Inflammatory macrophage treated with lipopolysaccharide for 4 hours (primary cell): Measurements from ENCODE around the gene HUS1.
"Not testable (repeated sequence)": the region's sequence is repeated elsewhere in the genome, so short reads cannot be mapped to it uniquely, and the experiment has no call there.

ENCODE experiments used
- DNase-seq: peaks from one replicate; pipeline ENCODE4 v3.0.0-alpha.2; 2020

The HUS1 gene

DNA sequence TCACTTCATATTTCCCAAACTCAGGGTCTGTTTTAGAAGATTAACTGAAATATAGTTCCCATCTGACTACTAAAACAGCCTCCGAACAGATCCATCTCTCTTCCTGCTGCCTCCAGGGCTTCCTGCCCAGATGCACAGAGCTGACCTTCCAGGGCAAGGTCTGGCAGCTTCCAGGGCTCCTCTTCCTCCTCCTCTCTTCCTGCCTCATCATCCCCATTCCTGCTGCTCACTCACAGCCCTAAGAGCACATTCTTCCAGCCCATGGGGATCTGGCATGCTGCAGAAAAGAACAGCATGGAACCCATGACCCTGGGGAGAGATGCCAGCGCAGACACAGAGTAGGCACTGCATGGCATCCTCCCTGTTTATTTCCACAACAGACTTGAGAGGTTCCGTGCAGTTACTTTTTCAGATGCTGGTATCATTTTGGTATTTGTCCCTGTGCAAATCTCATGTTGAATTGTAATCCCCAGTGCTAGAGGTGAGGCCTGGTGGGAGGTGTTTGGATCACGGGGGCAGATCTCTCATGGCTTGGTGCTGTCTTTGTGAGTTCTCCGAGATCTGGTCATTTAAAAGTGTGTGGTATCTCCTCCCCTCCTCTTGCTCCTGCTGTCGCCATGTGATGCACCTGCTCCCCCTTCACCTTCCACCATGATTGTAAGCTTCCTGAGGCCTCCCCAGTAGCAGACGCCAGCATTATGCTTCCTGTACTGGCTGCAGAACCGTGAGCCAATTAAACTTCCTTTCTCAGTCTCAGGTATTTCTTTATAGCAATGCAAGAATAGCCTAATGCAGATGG, 35.5 kb downstream of the HUS1 start:
- no peak for DNase-seq

DNA sequence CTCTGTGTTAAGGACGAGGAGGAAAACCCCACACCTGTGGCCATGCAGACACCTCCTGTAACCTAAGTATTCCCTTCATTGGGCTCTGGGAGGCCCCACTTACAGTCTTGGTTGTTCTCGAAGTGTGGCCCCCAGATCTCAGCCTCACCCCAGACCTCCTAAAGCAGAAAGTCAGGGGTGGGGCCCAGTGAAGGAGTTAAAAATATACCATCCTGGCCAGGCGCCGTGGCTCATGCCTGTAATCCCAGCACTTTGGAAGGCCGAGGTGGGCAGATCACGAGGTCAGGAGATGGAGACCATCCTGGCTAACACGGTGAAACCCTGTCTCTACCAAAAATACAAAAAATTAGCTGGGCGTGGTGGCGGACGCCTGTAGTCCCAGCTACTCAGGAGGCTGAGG, 36.8 kb downstream of the HUS1 start:
- DNase-seq: not testable (repeated sequence)

DNA sequence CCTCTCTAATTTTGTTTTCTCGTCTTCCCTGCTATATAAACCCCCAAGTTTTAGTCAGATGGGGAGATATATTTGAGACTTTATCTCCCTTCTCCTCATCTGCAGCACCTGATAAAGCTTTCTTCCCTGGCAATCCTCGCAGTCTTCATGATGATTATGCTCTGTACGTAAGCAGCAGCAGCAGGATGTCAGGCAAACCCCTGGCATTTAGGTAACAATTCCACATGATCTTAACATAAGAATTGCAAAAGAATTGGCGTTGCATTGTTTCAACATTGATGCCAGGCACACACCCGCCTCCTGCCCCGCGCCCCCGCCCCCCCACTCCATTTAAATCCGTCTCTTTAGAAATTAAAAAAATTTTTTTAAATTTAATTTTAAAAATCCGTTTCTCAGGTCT, 37.3 kb downstream of the HUS1 start:
- DNase-seq: peak; percentile 89

DNA sequence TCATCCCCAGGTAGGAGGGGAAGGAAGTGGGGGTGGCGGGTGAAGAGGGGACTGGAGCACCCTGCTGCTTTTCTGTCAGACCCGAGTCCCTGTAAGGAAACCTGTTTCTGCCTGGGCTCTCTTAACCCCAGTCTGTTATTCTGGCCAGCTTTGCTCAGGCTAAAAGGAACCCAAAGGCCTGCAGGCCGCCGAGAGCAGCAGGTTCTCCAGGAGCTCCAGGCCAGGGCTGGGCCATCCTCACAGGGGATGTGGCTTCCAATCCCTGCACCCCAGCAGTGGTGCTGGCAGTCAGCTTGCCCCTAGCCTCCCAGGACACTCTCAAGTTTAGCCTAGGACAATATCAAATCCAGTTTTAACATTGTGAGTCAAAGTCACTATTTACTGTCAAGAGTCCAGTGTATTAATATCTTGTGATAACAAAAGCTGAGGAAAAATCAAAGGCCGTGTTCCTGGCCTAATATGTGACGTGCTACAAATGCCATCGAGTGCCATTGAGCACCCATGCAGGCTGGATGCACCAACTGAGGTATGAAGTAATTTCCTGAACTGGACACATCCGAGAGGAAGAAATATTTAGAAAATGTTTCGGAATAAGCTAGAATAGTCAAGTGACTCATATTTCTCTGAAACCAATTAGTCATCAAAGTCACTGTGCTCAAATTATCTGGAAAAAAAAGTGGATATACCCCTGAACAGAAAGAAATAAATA, 38.1 kb downstream of the HUS1 start:
- peak; percentile 99 for DNase-seq

DNA sequence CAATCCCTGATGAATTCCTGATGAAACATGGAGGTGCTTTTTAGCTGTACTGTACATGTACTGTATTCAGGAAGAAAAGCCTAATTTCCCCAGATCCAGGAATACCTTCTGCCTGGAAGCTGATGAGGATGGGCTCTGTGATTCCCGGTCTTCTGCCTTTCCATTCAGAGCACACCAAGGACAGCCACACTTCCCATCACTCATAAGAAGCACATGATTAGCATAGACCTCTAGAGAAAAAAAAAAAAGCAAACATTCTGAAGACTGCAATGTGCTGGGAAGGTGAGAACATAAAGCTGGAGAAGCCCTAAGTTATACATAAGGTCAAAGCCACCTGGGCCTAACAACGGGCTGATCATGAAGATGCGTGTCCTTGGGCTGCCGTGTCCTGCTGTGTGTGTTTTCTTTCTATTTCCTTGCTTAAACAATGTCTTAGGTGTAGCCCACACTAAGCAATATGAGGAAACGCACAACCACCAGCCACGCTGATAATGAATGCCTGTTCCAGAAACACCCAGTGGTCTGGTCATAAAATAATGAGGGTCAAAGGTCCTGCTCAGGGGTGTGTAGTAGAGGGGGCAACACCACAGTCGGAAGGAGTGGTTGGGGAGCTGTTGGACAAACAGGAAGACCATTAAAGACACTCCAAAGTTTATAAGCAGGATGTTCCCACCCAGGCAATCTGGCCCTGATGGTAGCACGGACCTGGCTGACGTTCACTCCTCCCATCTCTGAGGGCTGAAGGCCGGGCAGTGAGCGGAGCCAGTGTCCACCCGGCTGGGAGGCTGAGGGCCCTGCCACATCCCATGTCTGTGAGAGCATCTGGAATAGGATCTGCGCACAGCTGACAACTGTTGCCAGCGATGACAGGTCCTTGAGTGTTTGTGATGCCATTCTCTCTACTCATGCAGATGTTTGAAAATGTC, 39.1 kb downstream of the HUS1 start:
- no peak for DNase-seq

DNA sequence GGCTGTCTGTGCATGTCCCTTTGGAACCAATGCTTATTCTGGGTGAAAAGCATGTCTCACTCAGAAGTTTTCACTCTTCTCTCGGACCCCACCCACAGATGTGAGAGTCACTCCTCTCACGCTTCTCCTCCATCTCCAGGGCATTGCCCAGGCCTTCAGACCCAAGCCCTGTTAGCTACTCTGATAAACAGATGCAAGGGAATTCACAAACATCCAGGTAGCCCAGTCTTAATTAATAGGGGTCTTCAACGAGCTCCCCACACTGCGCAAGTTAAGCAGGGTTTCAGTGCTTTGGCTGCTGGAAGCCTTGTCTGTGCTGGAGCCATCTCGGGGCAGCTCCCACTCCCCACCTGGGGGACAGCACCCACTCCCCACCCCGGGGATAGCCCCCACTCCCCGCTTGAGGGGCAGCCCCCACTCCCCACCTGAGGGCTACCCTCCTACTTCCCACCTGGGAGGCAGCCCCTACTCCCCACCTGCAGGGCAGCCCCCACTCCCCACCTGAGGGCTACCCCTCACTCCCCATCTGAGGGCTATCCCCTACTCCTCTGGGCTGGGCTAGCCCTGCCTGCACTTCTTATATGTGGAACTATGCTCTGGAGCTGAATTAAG, 39.9 kb downstream of the HUS1 start:
- no peak for DNase-seq

DNA sequence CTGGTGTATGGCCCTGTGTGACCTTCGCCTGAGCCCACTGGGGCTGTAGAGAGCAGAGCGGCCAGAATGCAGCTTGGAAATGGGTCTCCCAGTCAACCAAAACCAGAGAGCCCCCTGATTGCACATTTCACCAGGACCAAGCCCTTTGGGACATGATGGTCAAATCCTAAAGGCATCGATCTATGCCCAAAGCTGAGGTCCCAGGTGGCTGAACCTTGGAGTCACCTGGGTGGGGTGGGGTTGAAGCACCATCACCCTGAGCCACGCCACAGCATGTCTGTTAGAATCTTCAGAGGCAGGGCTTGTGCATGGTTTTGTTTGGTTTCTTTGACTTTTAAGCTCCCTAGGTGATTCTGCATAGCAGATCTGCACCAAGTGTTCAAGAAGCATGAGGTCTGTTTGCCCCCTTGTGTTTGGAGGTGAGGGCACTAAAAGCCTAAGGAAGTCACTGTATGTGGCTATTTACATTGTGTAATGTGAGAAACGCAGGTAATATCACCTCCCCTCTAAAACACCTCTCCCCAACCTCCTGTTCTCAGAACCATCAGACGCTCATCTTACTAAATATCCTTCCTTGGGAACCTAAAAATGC, 40.7 kb downstream of the HUS1 start:
- no peak for DNase-seq

DNA sequence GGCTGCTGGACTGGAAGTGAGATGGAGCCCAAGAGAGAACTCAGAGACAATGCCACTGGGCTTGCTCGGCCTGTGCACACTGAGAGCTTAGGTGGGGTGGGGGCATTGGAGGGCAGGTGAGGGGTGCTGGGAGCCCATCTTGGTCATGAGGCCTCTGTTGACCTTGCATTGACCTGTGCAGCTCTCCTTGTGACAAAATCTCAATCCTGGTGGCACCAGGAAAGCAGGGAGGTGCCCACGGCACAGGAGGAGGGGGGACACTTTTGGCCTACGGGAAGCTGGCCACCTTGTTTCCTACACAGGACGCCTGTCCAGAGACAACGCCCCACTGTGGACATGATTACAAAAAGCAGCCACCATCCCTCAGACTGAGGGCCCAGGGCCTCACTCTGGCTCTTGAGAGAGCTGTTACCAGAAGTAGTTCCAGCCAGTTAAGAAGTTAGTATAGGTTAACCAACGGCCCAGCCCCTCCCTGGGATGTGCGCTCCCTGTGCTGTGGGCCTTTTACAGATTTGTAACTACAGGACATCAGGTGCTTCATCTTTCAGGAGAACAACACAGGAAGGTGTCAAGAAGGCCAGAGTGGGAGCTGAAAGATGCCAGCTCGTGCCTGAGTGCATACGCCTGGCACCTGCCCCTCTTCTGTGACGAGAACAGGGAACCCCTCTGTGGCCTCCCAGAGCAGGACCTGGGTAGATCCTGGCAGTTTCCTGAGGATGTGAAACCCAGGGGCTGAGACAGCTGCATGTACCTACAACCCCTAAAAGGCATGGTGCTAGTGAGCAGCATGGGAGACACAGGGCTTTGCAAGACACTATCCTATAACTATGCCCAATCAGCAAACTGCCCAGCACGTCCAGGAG, 41.5 kb downstream of the HUS1 start:
- no peak for DNase-seq

DNA sequence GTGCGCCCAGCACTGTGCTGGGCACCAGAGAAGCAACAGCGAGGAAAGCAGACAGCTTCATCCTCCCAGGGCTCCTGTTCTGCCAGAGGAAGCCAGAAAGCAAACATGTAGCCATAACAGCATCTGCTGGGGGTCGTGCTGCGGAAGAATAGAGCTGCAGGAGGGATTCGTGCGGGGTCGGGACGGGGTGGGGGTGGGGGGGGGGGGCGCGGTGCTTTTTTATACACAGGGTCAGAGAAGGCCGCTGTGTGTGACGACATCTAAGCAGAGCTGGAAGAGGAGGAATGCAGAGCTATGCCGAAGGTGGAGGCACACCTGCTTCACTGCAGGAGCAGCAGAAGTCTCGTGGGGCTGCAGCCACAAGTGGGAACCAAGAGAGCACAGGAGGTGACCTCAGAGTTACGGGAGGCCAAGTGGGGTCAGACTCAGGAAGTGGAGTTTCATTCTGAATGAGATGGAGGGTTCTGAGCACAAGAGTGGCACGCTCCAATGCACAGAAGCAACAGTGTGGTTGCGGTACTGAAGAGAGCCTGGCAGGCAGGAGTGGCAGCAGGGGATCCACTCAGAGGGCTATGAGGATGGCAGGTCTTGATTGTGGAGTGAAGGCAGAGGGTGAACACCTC, 42.2 kb downstream of the HUS1 start:
- DNase-seq: no peak

DNA sequence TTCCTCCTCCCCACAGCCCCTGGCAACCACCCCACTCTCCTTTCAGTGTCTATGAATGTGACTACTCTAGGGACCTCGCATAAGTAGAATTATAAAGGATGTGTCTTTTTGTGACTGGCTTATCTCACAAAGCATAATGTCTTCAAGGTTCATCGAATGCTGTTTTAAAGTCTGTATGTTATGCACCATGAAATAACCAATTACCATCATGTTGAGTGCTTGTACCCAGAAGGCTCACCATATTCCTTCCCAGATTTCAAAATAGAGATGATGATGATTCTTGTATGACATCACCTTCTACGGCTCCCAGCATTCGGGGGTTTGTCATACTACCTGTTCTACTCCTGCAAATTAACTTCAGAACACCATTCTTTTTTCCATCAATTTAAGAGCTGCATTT, 43.1 kb downstream of the HUS1 start:
- no peak for DNase-seq

DNA sequence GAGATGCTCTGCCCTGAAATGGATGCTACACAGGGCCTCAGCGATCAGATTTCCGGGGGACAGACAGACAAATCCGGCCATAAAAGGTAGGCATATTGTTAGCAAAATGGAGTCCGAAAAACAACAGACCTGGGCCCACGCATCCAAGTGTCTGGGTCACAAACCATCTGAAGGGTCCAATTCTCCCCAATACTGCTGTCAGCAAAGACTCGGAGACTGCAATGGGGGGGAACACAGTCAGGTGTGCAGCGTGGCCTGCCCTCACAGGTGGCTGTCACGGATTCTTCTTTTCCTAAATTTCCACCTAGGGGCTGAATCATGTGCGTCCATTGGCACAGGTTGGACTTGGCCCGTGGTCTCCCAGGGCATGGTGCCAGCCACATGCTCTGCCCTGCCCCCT, 44.1 kb downstream of the HUS1 start:
- DNase-seq: no peak

DNA sequence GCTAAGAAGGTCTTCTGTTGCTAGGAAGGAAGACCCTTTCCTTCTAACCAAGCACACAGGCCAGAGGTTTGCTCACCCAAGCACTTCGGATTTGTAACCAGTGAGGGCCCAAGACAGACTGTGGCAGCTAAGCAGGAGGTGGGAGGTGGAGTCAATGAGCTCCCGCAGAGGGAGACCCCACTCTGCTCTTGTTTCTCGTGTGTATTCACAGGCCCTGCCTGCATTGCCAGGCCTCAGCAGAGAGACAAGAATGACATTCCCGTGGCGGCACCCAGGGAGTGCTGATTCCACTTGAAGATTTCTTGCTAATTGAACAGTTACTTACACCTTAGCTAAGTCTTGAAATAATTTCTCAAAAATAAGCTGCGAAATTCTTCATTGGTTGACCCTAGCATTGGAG, 44.6 kb downstream of the HUS1 start:
- no peak for DNase-seq

DNA sequence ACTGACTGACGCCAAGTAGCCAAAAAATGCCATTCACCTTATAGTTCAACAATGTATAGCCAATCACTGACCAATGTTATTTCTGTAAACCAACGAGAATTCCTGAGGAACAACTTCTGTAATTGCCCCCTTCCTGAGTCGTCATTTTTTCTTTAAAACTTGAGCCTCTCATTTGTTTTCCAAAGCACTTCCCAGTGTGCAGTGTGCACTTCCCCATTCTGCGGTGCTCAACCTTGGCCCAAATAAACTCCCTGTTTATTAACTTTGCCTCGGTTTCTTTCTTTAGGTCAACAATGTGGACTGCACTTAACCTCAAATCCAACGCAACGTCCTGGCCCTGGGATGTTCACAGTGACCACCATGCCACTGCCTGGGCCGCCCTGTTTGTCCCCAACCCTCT, 46.2 kb downstream of the HUS1 start:
- no peak for DNase-seq

DNA sequence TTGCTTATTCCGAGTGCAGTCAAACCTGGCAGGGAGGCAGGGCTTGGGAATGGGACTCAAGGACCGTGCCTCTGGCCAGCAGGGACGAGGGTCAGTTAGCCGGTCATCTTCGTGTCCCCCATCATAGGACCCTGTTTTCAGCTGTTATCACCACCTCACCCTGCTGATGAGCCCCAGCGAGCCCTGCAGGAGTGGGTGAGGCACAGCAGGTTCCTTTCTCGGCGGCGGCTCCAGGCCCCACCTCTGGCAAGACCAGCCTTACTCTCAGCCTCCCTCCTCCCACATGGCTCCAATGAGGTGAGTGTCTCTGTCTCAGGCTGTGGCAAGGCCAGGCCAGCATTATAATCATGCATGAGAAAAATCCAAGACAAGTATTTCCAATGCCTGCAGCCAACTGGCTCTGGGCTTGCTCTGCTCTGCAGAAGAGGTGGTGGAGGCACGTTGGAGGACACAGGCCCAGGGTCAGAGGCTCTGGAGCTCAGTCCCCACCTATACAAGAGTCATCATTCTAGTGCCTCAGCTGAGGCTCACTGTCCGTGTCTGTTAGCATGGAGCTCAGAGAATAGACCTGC, 46.9 kb downstream of the HUS1 start:
- no peak for DNase-seq

DNA sequence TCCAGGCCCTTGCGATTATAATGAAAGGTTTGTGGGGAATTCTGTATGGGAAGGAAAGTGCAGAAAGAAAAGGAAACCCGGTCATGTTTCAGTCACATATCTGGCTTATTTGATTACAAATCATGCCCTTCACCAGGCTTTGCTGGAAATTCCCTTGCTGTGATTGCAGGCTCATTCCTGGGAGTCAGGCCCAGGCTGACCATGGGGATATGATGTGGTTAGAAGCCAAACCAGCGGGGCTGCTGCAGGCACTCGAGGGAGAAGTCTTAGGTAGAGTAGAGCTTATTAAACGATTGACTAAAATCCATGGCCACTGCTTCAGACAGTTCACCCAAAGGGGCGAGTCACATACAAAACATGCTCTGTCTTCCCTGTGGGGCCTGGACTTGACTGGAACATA, 47.4 kb downstream of the HUS1 start:
- peak; percentile 37 for DNase-seq

DNA sequence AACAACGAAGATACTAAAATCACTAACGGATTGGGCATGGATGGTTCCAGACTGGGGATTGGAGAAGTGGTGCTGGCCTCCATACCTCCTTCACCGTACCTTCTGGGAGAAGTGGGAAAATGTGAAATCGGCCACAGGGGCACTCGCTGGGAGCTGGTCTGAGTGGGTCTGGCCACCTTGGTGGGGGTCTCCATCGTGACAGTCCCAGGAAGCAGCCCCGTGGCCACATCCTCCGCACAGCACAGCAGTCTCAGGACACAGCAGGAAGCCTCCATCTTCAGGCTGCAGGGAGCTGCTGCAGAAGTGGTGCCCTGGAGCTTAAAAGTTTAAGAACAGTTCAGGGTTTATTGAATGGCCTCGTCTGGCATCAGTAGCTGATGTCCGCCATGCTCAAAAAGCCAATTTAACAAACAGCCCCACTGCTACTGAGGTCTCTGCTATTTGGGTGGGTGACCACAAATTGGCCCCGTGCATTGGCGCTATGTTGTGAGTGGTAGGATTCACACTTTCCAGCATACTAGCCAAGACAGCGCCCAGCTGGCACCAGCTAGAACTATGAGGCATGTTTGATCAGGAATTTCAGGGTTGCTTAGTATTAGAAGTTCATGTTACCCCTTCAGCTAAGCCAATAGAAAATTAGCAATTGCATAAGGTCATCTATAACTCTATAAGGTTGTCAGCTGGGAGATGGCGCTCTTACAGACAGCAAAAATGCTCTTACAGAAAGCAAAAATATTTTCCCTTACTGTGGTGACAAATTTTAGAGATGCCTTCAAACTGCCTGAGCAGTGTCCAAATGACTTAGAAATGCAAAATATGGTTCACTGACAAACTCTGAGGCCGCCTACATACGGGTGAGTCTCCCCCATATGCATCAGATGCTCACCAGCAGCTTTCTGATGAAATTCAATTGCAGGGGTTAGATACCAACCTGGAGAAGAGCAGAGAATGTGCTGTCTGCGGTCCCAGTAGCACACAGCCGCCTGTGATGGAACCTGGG, 48.1 kb downstream of the HUS1 start:
- no peak for DNase-seq

DNA sequence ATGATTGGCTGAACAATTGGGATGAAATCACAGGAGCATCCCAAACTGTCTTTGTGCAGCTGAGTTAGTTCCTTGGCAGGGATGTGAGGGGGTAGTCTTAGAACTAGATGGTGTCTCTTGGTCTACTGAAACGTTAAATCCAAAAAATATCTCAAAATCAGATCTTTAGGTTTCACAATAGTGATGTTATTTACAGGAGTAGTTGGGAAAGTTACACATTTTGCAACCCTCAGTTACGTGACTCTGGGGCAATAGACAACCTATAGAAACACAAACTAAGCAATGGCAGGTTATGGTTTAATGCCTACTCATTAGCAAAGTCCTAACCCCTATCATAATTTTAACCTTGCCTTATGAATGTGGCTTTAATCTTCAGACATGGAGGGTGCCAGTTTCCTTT, 55.1 kb downstream of the HUS1 start:
- peak; percentile 74 for DNase-seq

DNA sequence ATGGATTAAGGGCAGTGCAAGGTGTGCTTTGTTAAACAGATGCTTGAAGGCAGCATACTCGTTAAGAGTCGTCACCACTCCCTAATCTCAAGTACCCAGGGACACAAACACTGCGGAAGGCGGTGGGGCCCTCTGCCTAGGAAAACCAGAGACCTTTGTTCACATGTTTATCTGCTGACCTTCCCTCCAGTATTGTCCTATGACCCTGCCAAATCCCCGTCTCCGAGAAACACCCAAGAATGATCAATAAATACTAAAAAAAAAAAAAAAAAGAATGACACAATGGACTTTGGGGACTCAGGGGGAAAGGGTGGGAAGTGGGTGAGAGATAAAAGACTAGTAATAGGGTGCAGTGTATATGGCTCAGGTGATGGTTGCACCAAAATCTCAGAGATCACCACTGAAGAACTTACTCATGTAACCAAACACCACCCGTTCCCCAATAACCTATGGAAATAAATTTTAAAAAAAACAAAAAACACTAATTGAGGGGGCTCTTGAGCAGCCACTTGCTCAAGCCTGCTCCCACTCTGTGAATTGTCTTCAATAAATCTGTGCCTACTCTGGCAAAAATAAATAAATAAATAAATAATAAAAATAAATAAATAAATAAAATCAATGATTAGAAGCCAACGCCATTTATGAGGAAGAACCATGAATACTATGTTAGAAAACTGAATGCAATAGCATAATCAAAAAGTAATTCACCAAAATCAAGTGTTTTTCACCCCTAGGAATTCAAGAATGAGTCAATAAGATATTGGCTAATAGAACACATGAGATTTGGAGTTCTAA, 56.1 kb downstream of the HUS1 start:
- not testable (repeated sequence) for DNase-seq

DNA sequence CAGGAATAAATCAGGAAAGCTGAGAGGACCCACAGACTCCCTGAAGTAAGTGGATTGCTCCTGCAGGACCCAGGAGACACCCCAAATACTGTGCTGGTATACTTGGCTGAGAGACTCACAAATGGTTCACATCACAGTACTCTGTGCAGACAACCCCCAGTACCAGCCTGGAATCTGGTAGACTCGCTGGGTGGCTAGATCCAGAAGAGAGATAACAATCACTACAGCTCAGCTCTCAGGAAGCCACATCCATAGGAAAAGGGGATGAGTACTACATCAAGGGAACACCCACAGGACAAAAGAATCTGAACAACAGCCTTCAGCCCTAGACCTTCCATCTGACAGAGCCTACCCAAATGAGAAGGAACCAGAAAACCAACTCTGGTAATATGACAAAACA, 62.9 kb downstream of the HUS1 start:
- not testable (repeated sequence) for DNase-seq
